ENCODE measurements around the gene COBLL1. TPM values are rescaled to one million over a fixed set of nuclear protein-coding genes. Genes with fewer than 3 reads are reported as not detected.

COBLL1 gene
- under 1 TPM; 0.05 to 0.13 TPM for total RNA-seq

DNA sequence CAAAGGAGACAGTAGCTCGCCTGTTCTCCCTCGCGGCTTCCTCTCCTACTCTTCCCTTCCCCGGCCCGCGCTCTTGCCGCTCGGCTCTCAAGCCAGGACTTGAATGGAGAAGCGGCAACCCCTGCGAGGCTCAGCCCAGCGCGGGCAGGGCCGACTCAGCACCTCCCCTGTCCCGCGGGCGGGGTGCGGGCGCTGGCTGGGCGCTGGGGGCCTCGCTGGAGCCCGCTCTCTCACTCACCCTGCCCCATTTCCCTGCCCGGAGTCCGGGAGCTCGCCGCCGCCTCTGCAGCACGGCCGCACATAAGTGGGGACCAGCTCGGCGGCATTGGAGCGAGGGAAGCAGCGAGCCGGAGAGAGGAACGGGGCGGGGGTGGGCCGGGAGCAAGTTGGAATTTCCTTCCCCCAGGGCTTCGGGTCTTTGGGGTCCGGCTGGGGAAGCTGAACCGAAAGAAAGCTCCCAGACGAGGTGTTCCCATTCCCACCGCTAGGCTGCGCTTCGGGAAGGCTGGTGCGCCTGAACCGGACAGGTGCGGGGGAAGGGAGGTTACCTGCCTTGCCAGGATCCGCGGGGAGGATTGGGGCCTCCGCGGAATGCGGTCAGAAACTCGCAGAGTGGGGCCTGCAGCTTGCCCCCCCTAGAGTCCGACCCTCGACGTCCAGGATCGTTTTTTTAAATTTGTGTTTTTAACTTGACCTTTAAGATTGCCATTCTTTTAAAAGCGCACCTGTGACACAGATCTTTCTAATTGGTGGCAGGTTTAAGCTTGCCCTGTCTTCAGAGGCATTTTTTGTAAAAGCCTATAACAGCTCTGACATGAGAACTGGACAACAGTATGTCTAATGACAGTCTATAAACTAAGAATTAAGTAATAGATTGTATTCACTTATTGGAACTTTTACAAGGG is at the start of gene COBLL1:
Gene COBLL1 (minus strand): TSS at position 105 of the 905 bp plus-strand sequence. CDS start 627 bp downstream, outside the sequence.

Other genes starting within 250 kb of the COBLL1 start
- not detected for gene GRB14, start 220.3 kb downstream of the COBLL1 start, total RNA-seq
- not detected for gene SLC38A11, start 113.7 kb upstream of the COBLL1 start, total RNA-seq